Smooth muscle cell (in vitro differentiated cells): ENCODE data around the gene SEMA3B. TPM values are rescaled to one million over a fixed set of nuclear protein-coding genes. Genes with fewer than 3 reads are reported as not detected.

Source experiments
- DNase-seq: peaks from one replicate; lab custom pipeline; 2025; ENCODE audit not compliant: unreplicated experiment; lab: John Stamatoyannopoulos, UW
- H2AFZ ChIP-seq: fragments of 200-600 bp; sonication (generic); 2 replicates; pipeline ENCODE4 v1.6.0; 2016; ENCODE audit warnings: antibody characterized with exemption, low read depth, mild to moderate bottlenecking
- H3F3A ChIP-seq: fragments of 200-600 bp; sonication (generic); 2 replicates; pipeline ENCODE4 v1.6.0; 2017; ENCODE audit warnings: antibody characterized with exemption, low read depth
- H3K27ac ChIP-seq: fragments of 200-600 bp; sonication (generic); 2 replicates; pipeline ENCODE4 v1.5.1; 2016; ENCODE audit warnings: low read depth, mild to moderate bottlenecking
- H3K27me3 ChIP-seq: fragments of 200-600 bp; sonication (generic); 2 replicates; pipeline ENCODE4 v1.6.1; 2016; ENCODE audit warnings: low read depth, mild to moderate bottlenecking
- H3K36me3 ChIP-seq: fragments of 200-600 bp; sonication (generic); 2 replicates; pipeline ENCODE4 v1.5.1; 2016; ENCODE audit warnings: low read depth
- H3K4me1 ChIP-seq: fragments of 200-600 bp; sonication (generic); 2 replicates; pipeline ENCODE4 v1.5.1; 2016; ENCODE audit warnings: low read depth
- H3K4me2 ChIP-seq: fragments of 200-600 bp; sonication (generic); 2 replicates; pipeline ENCODE4 v1.6.0; 2016; ENCODE audit warnings: mild to moderate bottlenecking
- H3K4me3 ChIP-seq: fragments of 200-600 bp; sonication (generic); 2 replicates; pipeline ENCODE4 v1.5.1; 2016; ENCODE audit warnings: mild to moderate bottlenecking
- H3K79me2 ChIP-seq: fragments of 200-600 bp; sonication (generic); 2 replicates; pipeline ENCODE4 v1.6.0; 2016; ENCODE audit warnings: low read depth, mild to moderate bottlenecking
- H3K9ac ChIP-seq: fragments of 200-600 bp; sonication (generic); 2 replicates; pipeline ENCODE4 v1.6.0; 2016; ENCODE audit warnings: low read depth
- H3K9me3 ChIP-seq: fragments of 200-600 bp; sonication (generic); replicated peaks from 2 replicates; pipeline ENCODE4 v1.5.1; 2016; ENCODE audit warnings: low read depth
- H4K20me1 ChIP-seq: fragments of 200-600 bp; sonication (generic); 2 replicates; pipeline ENCODE4 v1.6.0; 2016; ENCODE audit warnings: low read depth
- WGBS: methylation state at CpG from one replicate; pipeline ENCODE4 v1.1.7; 2016; ENCODE audit warnings: low lambda C conversion rate; 5-methylcytosine and 5-hydroxymethylcytosine counted together
- polyA plus RNA-seq: library from polyadenylated mRNA; unstranded; fragments of >200 nt; fragmentation: Nextera tagmentation; extraction: Ambion mirVana; gene quantifications from 2 replicates; pipeline ENCODE4 v1.2.1, GENCODE V29; 2016
- total RNA-seq: library from RNA; depleted of rRNA; stranded (reverse); fragments of >200 nt; gene quantifications from 2 replicates; pipeline ENCODE4 v1.2.3, GENCODE V29; 2014
- TF ChIP-seq, protein P1 (sequence below): fragments of 200-600 bp; sonication (generic); IDR thresholded peaks from 2 replicates; pipeline ENCODE4 v1.5.1; 2017; ENCODE audit warnings: borderline replicate concordance, mild to moderate bottlenecking, antibody characterized with exemption; ENCODE audit not compliant: insufficient read depth, poor library complexity, severe bottlenecking

SEMA3B gene
- total and polyA plus RNA-seq, 2 experiments from 2014 or later = 26.3 to 48.3 TPM

GRCh38 chr3:50286322-50287227 is 17.6 kb downstream of the SEMA3B start:
- H3K4me2 ChIP-seq = no peak overlapping the region
- H3K27me3 ChIP-seq = no peaks in the 10 kb centered on the region
- TF ChIP-seq, protein P1, sequence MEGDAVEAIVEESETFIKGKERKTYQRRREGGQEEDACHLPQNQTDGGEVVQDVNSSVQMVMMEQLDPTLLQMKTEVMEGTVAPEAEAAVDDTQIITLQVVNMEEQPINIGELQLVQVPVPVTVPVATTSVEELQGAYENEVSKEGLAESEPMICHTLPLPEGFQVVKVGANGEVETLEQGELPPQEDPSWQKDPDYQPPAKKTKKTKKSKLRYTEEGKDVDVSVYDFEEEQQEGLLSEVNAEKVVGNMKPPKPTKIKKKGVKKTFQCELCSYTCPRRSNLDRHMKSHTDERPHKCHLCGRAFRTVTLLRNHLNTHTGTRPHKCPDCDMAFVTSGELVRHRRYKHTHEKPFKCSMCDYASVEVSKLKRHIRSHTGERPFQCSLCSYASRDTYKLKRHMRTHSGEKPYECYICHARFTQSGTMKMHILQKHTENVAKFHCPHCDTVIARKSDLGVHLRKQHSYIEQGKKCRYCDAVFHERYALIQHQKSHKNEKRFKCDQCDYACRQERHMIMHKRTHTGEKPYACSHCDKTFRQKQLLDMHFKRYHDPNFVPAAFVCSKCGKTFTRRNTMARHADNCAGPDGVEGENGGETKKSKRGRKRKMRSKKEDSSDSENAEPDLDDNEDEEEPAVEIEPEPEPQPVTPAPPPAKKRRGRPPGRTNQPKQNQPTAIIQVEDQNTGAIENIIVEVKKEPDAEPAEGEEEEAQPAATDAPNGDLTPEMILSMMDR = no peak
- no peaks in the 10 kb centered on the region for H3K9me3 ChIP-seq
- 95% methylated on average over 28 of the region's 28 CpGs for WGBS
- H3K79me2 ChIP-seq = peaks cover 5% of the 10 kb centered on the region
- H3K4me1 ChIP-seq = peaks cover 6% of the 10 kb centered on the region
- H2AFZ ChIP-seq = no peak overlapping the region
- no peak overlapping the region for H3K27ac ChIP-seq
- H3K9ac ChIP-seq = no peak overlapping the region
- DNase-seq = no peak
- H3K36me3 ChIP-seq = no peaks in the 10 kb centered on the region
- no peaks in the 10 kb centered on the region for H3F3A ChIP-seq
- no peaks in the 10 kb centered on the region for H4K20me1 ChIP-seq
- H3K4me3 ChIP-seq = no peak overlapping the region

- H3K4me3 ChIP-seq = no peak overlapping the region
- no peak overlapping the region for H3K4me2 ChIP-seq
- TF ChIP-seq, protein P1 = no peak
- no peaks in the 10 kb centered on the region for H3K27me3 ChIP-seq
- H3K27ac ChIP-seq = no peak overlapping the region
- peaks cover 11% of the 10 kb centered on the region for H3K79me2 ChIP-seq
- no peak for DNase-seq
- no peak overlapping the region for H3K9ac ChIP-seq
- no peaks in the 10 kb centered on the region for H4K20me1 ChIP-seq
- WGBS = 100% methylated on average over 1 of the region's 1 CpG
- H3F3A ChIP-seq = no peaks in the 10 kb centered on the region
- no peak overlapping the region for H2AFZ ChIP-seq
- H3K36me3 ChIP-seq = no peaks in the 10 kb centered on the region
- H3K4me1 ChIP-seq = peaks cover 6% of the 10 kb centered on the region
- H3K9me3 ChIP-seq = no peaks in the 10 kb centered on the region
Observed at GRCh38 chr3:50287262-50287661, 18.3 kb downstream of the SEMA3B start.

- H3K27me3 ChIP-seq = no peaks in the 10 kb centered on the region
- peaks cover 10% of the 10 kb centered on the region for H3K4me1 ChIP-seq
- H3F3A ChIP-seq = no peaks in the 10 kb centered on the region
- no peaks in the 10 kb centered on the region for H4K20me1 ChIP-seq
- H3K79me2 ChIP-seq = peaks cover 11% of the 10 kb centered on the region
- over 99% methylated on average over 23 of the region's 23 CpGs for WGBS
- no peak overlapping the region for H3K27ac ChIP-seq
- H3K4me2 ChIP-seq = no peak overlapping the region
- H3K9me3 ChIP-seq = no peaks in the 10 kb centered on the region
- H2AFZ ChIP-seq = no peak overlapping the region
- H3K4me3 ChIP-seq = no peak overlapping the region
- no peak overlapping the region for H3K9ac ChIP-seq
- TF ChIP-seq, protein P1 = no peak
- H3K36me3 ChIP-seq = no peaks in the 10 kb centered on the region
- no peak for DNase-seq
Observed at GRCh38 chr3:50288387-50289007, 19.6 kb downstream of the SEMA3B start.
